WTC11 (cell line): ENCODE data around the gene KRTAP7-1. TPM values are rescaled to one million over a fixed set of nuclear protein-coding genes. Genes with fewer than 3 reads are reported as not detected.

Experiments used
- ATAC-seq: fragments of 200-7000 bp; cut with Tn5 transposase; 2 replicates; pipeline ENCODE4 v1.10.0; 2021; ENCODE audit warnings: mild to moderate bottlenecking, moderate library complexity
- Bru-seq: library from RNA; stranded (reverse); fragments of 400-500 nt; gene quantifications from one replicate; lab custom pipeline; 2021; lab: Mats Ljungman, UMichigan
- CTCF ChIA-PET: fragments of 300-600 bp; sonication (Branson Sonifier 250); formaldehyde crosslinking; loops from one replicate; lab custom pipeline; 2021; ENCODE audit warnings: antibody characterized with exemption; lab: Charles Lee
- POLR2A ChIA-PET: fragments of 350-600 bp; sonication (Branson Sonifier 250); formaldehyde crosslinking; loops from one replicate; lab custom pipeline; 2021; ENCODE audit warnings: antibody characterized with exemption; lab: Charles Lee
- DNase-seq: peaks from one replicate; pipeline ENCODE4 v3.0.0; 2021; ENCODE audit warnings: low spot score
- H3K27ac Mint-ChIP-seq: 2 replicates; pipeline ENCODE4 v1.8.0; 2021; ENCODE audit warnings: mixed read lengths
- H3K27me3 Mint-ChIP-seq: 2 replicates; pipeline ENCODE4 v1.8.0; 2021; ENCODE audit warnings: low read depth, mild to moderate bottlenecking, moderate library complexity, mixed read lengths
- H3K36me3 Mint-ChIP-seq: 2 replicates; pipeline ENCODE4 v1.8.0; 2021; ENCODE audit warnings: mixed read lengths
- H3K4me1 Mint-ChIP-seq: 2 replicates; pipeline ENCODE4 v1.8.0; 2022; ENCODE audit warnings: mixed read lengths
- H3K4me3 Mint-ChIP-seq: 2 replicates; pipeline ENCODE4 v1.8.0; 2021; ENCODE audit warnings: mild to moderate bottlenecking, moderate library complexity, mixed read lengths
- H3K9me3 Mint-ChIP-seq: 2 replicates; pipeline ENCODE4 v1.8.0; 2021; ENCODE audit warnings: mixed read lengths
- ATF1 ChIP-seq: sonication (generic); formaldehyde crosslinking; IDR thresholded peaks from 2 replicates; pipeline ENCODE4 v1.8.1; 2023; ENCODE audit warnings: mild to moderate bottlenecking, moderate library complexity, missing genetic modification reagents
- ELF4 ChIP-seq: sonication (generic); formaldehyde crosslinking; IDR thresholded peaks from 2 replicates; pipeline ENCODE4 v1.8.1; 2022; ENCODE audit warnings: low read depth, mild to moderate bottlenecking, moderate library complexity, missing genetic modification reagents
- FOXK1 ChIP-seq: sonication (generic); formaldehyde crosslinking; IDR thresholded peaks from 2 replicates; pipeline ENCODE4 v1.8.0; 2022; ENCODE audit warnings: mild to moderate bottlenecking, moderate library complexity, missing genetic modification reagents
- NFE2L1 ChIP-seq: sonication (generic); formaldehyde crosslinking; IDR thresholded peaks from 2 replicates; pipeline ENCODE4 v1.8.1; 2023; ENCODE audit warnings: missing genetic modification reagents
- NFYB ChIP-seq: sonication (generic); formaldehyde crosslinking; conservative IDR thresholded peaks from 2 replicates; pipeline ENCODE4 v1.8.0; 2022; ENCODE audit warnings: low read depth, missing genetic modification reagents
- NR3C1 ChIP-seq: sonication (generic); formaldehyde crosslinking; conservative IDR thresholded peaks from 2 replicates; pipeline ENCODE4 v1.8.1; 2023; ENCODE audit warnings: low read depth, mild to moderate bottlenecking, missing genetic modification reagents
- OVOL2 ChIP-seq: fragments of 250-450 bp; sonication (Bioruptor Pico); IDR thresholded peaks from 2 replicates; pipeline ENCODE4 v1.9.0; 2021; ENCODE audit warnings: mild to moderate bottlenecking, borderline replicate concordance
- TP53 ChIP-seq: sonication (generic); formaldehyde crosslinking; IDR thresholded peaks from 2 replicates; pipeline ENCODE4 v1.8.1; 2023; ENCODE audit warnings: mild to moderate bottlenecking, missing genetic modification reagents
- ZBTB21 ChIP-seq: sonication (generic); formaldehyde crosslinking; IDR thresholded peaks from 2 replicates; pipeline ENCODE4 v1.8.1; 2023; ENCODE audit warnings: mild to moderate bottlenecking, missing genetic modification reagents, borderline replicate concordance
- ZNF138 ChIP-seq: sonication (generic); formaldehyde crosslinking; conservative IDR thresholded peaks from 2 replicates; pipeline ENCODE4 v1.8.1; 2022; ENCODE audit warnings: mild to moderate bottlenecking, moderate library complexity, missing genetic modification reagents
- ZNF263 ChIP-seq: sonication (generic); formaldehyde crosslinking; IDR thresholded peaks from 2 replicates; pipeline ENCODE4 v1.8.1; 2022; ENCODE audit warnings: low read depth, mild to moderate bottlenecking, moderate library complexity, missing genetic modification reagents
- long read RNA-seq, 3 experiments: library from RNA in 1 of 3; library from capped mRNA in 1 of 3; library from polyadenylated mRNA in 1 of 3; unstranded in 2 of 3; stranded (forward) in 1 of 3; transcript quantifications; one replicate each; pipeline ENCODE4 v2.0.0, GENCODE V29; 2021
- total RNA-seq: library from RNA; stranded (reverse); gene quantifications from 3 replicates; pipeline ENCODE4 v1.2.3, GENCODE V29; 2021
- TF ChIP-seq, protein P1 (sequence below): sonication (generic); formaldehyde crosslinking; IDR thresholded peaks from 2 replicates; pipeline ENCODE4 v1.8.1; 2023; ENCODE audit warnings: mild to moderate bottlenecking, missing genetic modification reagents, borderline replicate concordance
- TF ChIP-seq, protein P2 (sequence below): sonication (generic); formaldehyde crosslinking; IDR thresholded peaks from 2 replicates; pipeline ENCODE4 v1.8.1; 2023; ENCODE audit warnings: mild to moderate bottlenecking, moderate library complexity, missing genetic modification reagents
- TF ChIP-seq, protein P3 (sequence below): sonication (generic); formaldehyde crosslinking; IDR thresholded peaks from 2 replicates; pipeline ENCODE4 v1.8.1; 2023; ENCODE audit warnings: mild to moderate bottlenecking, missing genetic modification reagents
- TF ChIP-seq, protein P4 (sequence below): sonication (generic); formaldehyde crosslinking; IDR thresholded peaks from 2 replicates; pipeline ENCODE4 v1.8.1; 2022; ENCODE audit warnings: missing genetic modification reagents, borderline replicate concordance
- TF ChIP-seq, protein P5 (sequence below): fragments of 250-450 bp; sonication (Bioruptor Pico); IDR thresholded peaks from 2 replicates; pipeline ENCODE4 v2.1.2; 2022; ENCODE audit warnings: mild to moderate bottlenecking, moderate library complexity
- TF ChIP-seq, protein P6 (sequence below): sonication (generic); formaldehyde crosslinking; IDR thresholded peaks from 2 replicates; pipeline ENCODE4 v1.8.0; 2022; ENCODE audit warnings: mild to moderate bottlenecking, missing genetic modification reagents

KRTAP7-1 gene, protein sequence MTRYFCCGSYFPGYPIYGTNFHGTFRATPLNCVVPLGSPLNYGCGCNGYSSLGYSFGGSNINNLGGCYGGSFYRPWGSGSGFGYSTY
- total RNA-seq (not detected in 3 replicates), Bru-seq, nascent RNA (percentile 22 among the genes with signal in this experiment)
- long read RNA-seq, experiment 1 = 0 reads
- long read RNA-seq, experiment 2 = 0 reads
- long read RNA-seq, experiment 3 = 0 reads

DNA sequence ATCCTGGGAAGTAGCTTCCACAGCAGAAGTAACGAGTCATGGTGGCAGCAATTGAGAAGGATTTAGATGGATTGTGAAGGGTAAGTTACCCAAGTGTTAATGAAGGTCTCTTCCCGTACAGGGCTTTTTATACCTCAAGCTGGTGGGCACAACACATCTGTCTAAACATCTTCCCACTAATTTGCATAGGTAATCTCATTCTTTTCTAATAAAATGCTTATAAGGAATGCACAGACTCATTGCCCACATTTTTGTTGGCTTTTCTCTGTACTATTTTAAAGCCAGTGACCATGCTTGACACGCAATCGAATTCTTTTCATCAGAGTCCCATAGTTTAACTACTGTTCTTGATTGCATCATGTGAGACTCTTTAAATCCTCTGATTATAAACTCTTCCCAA is at the start of gene KRTAP7-1:
Gene KRTAP7-1 (minus strand): TSS at position 101 of the 400 bp plus-strand sequence. CDS start 61 bp downstream, at position 40.
- CTCF ChIA-PET = interaction anchor here (0.9 kb wide), 1 partner anchor 10 kb away, joined by 3 read pairs; no protein-coding TSS in a partner anchor
- H3K9me3 Mint-ChIP-seq = peaks cover 3% of the 10 kb centered on the region; the same call in 1 of the 2 replicates
- TF ChIP-seq, protein P1, sequence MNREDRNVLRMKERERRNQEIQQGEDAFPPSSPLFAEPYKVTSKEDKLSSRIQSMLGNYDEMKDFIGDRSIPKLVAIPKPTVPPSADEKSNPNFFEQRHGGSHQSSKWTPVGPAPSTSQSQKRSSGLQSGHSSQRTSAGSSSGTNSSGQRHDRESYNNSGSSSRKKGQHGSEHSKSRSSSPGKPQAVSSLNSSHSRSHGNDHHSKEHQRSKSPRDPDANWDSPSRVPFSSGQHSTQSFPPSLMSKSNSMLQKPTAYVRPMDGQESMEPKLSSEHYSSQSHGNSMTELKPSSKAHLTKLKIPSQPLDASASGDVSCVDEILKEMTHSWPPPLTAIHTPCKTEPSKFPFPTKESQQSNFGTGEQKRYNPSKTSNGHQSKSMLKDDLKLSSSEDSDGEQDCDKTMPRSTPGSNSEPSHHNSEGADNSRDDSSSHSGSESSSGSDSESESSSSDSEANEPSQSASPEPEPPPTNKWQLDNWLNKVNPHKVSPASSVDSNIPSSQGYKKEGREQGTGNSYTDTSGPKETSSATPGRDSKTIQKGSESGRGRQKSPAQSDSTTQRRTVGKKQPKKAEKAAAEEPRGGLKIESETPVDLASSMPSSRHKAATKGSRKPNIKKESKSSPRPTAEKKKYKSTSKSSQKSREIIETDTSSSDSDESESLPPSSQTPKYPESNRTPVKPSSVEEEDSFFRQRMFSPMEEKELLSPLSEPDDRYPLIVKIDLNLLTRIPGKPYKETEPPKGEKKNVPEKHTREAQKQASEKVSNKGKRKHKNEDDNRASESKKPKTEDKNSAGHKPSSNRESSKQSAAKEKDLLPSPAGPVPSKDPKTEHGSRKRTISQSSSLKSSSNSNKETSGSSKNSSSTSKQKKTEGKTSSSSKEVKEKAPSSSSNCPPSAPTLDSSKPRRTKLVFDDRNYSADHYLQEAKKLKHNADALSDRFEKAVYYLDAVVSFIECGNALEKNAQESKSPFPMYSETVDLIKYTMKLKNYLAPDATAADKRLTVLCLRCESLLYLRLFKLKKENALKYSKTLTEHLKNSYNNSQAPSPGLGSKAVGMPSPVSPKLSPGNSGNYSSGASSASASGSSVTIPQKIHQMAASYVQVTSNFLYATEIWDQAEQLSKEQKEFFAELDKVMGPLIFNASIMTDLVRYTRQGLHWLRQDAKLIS (CRISPR knock-in tag) = no peak
- TF ChIP-seq NFE2L1 (CRISPR knock-in tag) = no peak
- no peak for TF ChIP-seq ATF1 (CRISPR knock-in tag)
- TF ChIP-seq FOXK1 = no peak
- TF ChIP-seq NR3C1 (CRISPR knock-in tag) = no peak

DNA sequence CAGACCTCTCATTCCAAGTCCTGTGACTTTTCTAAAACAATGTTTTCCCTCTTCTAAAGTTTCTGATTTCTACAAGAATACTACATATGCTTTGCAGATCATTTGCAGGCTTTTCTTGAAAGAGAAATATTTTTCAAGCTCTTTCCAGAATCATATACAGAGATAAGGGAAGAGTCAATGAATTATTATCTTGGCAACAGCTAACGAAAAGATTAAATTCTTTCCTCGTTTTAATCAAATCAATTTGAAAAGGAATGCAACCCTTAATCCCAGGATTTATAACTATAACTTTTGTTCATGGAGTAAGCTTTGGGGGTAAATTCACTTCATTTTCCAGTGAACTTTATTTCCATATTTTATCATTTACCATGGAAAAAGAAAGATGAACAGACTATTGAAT is 45.0 kb upstream of the KRTAP7-1 start:
- DNase-seq (no peak), ATAC-seq (no peak)
- no peak for TF ChIP-seq NFYB (CRISPR knock-in tag)
- no peak for TF ChIP-seq ZNF138 (CRISPR knock-in tag)
- TF ChIP-seq NR3C1 (CRISPR knock-in tag) = no peak
- no peak for TF ChIP-seq OVOL2 (CRISPR knock-in tag)
- no peak for TF ChIP-seq ZBTB21 (CRISPR knock-in tag)
- TF ChIP-seq, protein P2, sequence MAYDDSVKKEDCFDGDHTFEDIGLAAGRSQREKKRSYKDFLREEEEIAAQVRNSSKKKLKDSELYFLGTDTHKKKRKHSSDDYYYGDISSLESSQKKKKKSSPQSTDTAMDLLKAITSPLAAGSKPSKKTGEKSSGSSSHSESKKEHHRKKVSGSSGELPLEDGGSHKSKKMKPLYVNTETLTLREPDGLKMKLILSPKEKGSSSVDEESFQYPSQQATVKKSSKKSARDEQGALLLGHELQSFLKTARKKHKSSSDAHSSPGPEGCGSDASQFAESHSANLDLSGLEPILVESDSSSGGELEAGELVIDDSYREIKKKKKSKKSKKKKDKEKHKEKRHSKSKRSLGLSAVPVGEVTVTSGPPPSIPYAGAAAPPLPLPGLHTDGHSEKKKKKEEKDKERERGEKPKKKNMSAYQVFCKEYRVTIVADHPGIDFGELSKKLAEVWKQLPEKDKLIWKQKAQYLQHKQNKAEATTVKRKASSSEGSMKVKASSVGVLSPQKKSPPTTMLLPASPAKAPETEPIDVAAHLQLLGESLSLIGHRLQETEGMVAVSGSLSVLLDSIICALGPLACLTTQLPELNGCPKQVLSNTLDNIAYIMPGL = no peak
- no peak for TF ChIP-seq TP53 (CRISPR knock-in tag)
- TF ChIP-seq ELF4 (CRISPR knock-in tag) = no peak
- TF ChIP-seq, protein P3, sequence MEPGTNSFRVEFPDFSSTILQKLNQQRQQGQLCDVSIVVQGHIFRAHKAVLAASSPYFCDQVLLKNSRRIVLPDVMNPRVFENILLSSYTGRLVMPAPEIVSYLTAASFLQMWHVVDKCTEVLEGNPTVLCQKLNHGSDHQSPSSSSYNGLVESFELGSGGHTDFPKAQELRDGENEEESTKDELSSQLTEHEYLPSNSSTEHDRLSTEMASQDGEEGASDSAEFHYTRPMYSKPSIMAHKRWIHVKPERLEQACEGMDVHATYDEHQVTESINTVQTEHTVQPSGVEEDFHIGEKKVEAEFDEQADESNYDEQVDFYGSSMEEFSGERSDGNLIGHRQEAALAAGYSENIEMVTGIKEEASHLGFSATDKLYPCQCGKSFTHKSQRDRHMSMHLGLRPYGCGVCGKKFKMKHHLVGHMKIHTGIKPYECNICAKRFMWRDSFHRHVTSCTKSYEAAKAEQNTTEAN (CRISPR knock-in tag) = no peak
- TF ChIP-seq, protein P4, sequence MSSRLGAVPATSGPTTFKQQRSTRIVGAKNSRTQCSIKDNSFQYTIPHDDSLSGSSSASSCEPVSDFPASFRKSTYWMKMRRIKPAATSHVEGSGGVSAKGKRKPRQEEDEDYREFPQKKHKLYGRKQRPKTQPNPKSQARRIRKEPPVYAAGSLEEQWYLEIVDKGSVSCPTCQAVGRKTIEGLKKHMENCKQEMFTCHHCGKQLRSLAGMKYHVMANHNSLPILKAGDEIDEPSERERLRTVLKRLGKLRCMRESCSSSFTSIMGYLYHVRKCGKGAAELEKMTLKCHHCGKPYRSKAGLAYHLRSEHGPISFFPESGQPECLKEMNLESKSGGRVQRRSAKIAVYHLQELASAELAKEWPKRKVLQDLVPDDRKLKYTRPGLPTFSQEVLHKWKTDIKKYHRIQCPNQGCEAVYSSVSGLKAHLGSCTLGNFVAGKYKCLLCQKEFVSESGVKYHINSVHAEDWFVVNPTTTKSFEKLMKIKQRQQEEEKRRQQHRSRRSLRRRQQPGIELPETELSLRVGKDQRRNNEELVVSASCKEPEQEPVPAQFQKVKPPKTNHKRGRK (CRISPR knock-in tag) = no peak
- TF ChIP-seq, protein P5, sequence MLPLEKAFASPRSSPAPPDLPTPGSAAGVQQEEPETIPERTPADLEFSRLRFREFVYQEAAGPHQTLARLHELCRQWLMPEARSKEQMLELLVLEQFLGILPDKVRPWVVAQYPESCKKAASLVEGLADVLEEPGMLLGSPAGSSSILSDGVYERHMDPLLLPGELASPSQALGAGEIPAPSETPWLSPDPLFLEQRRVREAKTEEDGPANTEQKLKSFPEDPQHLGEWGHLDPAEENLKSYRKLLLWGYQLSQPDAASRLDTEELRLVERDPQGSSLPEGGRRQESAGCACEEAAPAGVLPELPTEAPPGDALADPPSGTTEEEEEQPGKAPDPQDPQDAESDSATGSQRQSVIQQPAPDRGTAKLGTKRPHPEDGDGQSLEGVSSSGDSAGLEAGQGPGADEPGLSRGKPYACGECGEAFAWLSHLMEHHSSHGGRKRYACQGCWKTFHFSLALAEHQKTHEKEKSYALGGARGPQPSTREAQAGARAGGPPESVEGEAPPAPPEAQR (CRISPR knock-in tag) = no peak
- TF ChIP-seq, protein P6, sequence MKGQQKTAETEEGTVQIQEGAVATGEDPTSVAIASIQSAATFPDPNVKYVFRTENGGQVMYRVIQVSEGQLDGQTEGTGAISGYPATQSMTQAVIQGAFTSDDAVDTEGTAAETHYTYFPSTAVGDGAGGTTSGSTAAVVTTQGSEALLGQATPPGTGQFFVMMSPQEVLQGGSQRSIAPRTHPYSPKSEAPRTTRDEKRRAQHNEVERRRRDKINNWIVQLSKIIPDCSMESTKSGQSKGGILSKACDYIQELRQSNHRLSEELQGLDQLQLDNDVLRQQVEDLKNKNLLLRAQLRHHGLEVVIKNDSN (CRISPR knock-in tag) = no peak
- no peak for TF ChIP-seq ZNF263
- TF ChIP-seq, protein P1 (CRISPR knock-in tag) = no peak
- Mint-ChIP-seq H3K9me3 (no peaks in the 10 kb centered on the region), H3K4me1 (no peaks in the 10 kb centered on the region), H3K4me3 (no peak overlapping the region), H3K27ac (no peak overlapping the region), H3K27me3 (no peaks in the 10 kb centered on the region), H3K36me3 (no peaks in the 10 kb centered on the region)
- CTCF ChIA-PET = interaction anchor here (1.0 kb wide), 1 partner anchor 35 kb away, joined by 3 read pairs; no protein-coding TSS in a partner anchor
- POLR2A ChIA-PET = no interaction called here

More for the DNA sequence above, at the start of gene KRTAP7-1:
- no peaks in the 10 kb centered on the region for H3K27me3 Mint-ChIP-seq
- no peak for DNase-seq
- POLR2A ChIA-PET = no interaction called here
- H3K4me1 Mint-ChIP-seq = no peaks in the 10 kb centered on the region
- H3K4me3 Mint-ChIP-seq = no peak within 1 kb of the TSS
- no peak for ATAC-seq
- H3K27ac Mint-ChIP-seq = no peak within 1 kb of the TSS
- no peaks in the 10 kb centered on the region for H3K36me3 Mint-ChIP-seq
